Sigmoid colon (tissue), 7 donors: ENCODE results near the gene EPHA10. TPM values are rescaled to one million over a fixed set of nuclear protein-coding genes. Genes with fewer than 3 reads are reported as not detected.

ENCODE experiments used
- DNase-seq: peaks from one replicate; pipeline ENCODE4 v3.0.0-alpha.2; 2019
- H3K27ac ChIP-seq, 4 donors: fragments of 200-600 bp; sonication (generic); one replicate each; pipeline ENCODE4 v1.5.1; 2016 to 2019; ENCODE audit warnings: mild to moderate bottlenecking in 1 of 4
- H3K27me3 ChIP-seq, 3 donors: fragments of 200-600 bp; sonication (generic); one replicate each; pipeline ENCODE4 v1.5.1; 2019; ENCODE audit warnings: mild to moderate bottlenecking in 1 of 3
- H3K36me3 ChIP-seq, 4 donors: fragments of 200-600 bp; sonication (generic); one replicate each; pipeline ENCODE4 v1.5.1; 2016 to 2019
- H3K4me1 ChIP-seq, 4 donors: fragments of 200-600 bp; sonication (generic); one replicate each; pipeline ENCODE4 v1.5.1; 2017 to 2019
- H3K4me3 ChIP-seq, 4 donors: fragments of 200-600 bp; sonication (generic); one replicate each; pipeline ENCODE4 v1.5.1; 2017 to 2019; ENCODE audit warnings: mild to moderate bottlenecking in 2 of 4, moderate library complexity in 1 of 4
- H3K9me3 ChIP-seq, 4 donors: fragments of 200-600 bp in 3 of 4; sonication (generic) in 3 of 4; one replicate each; pipeline versions ENCODE4 v1.5.1 to v1.6.1; 2013 to 2019
- CTCF ChIP-seq, 4 experiments: fragments of 450-650 bp in 3 of 4; fragments of 200-600 bp in 1 of 4; IDR thresholded peaks; one replicate each; pipeline ENCODE4 v1.5.1; 2016 to 2019; ENCODE audit warnings: antibody characterized with exemption in 4 of 4, mild to moderate bottlenecking in 3 of 4, moderate library complexity in 2 of 4
- EP300 ChIP-seq, 4 donors: sonication (generic); formaldehyde crosslinking; IDR thresholded peaks; one replicate each; pipeline ENCODE4 v1.6.1; 2017; ENCODE audit warnings: antibody characterized with exemption in 4 of 4
- POLR2A ChIP-seq, 2 donors: fragments of 450-650 bp; IDR thresholded peaks; one replicate each; pipeline ENCODE4 v1.6.1; 2016; ENCODE audit warnings: antibody characterized with exemption in 2 of 2, mild to moderate bottlenecking in 2 of 2, moderate library complexity in 2 of 2
- POLR2AphosphoS5 ChIP-seq, 4 donors: sonication (generic); formaldehyde crosslinking; IDR thresholded peaks; one replicate each; pipeline ENCODE4 v1.6.1; 2017; ENCODE audit warnings: antibody characterized with exemption in 4 of 4
- WGBS, 2 donors: extraction: QIAGEN DNeasy Blood & Tissue Kit; methylation state at CpG; one replicate each; pipeline ENCODE4 v1.1.7; 2013; 5-methylcytosine and 5-hydroxymethylcytosine counted together
- intact Hi-C: fragments of 100-400 bp; cut with DNase I; formaldehyde crosslinking; loops from one replicate; pipeline ENCODE4 v1.15.1; 2023
- polyA plus RNA-seq, 3 donors: library from polyadenylated mRNA; stranded (reverse); fragments of 200-250 nt; gene quantifications; one replicate each; pipeline ENCODE4 v1.2.3, GENCODE V29; 2013
- total RNA-seq, 4 donors: library from RNA; depleted of rRNA; stranded (reverse); fragments of >200 nt; gene quantifications; one replicate each; pipeline ENCODE4 v1.1.0, GENCODE V29; 2016
- donor health status: healthy with polysubstance abuse.
- donor health status: Bipolar disorder and iron deficiency.
- donor health status: healthy.

EPHA10 gene
- total and polyA plus RNA-seq, 7 donors = 0.14 to 33.3 (median 0.83) TPM

GRCh38 chr1:37705399-37705798, 59.5 kb downstream of the EPHA10 start:
- H3K36me3 ChIP-seq = no peaks in the 10 kb centered on the region
- H3K27ac ChIP-seq = peak overlapping the region in 1 of 4 donors; percentile 12
- WGBS, 2 donors = 91 to 93% methylated on average over 8 of the region's 8 CpGs

GRCh38 chr1:37704966-37705365, 60.0 kb downstream of the EPHA10 start:
- Histone ChIP-seq H3K4me1 (no peaks in the 10 kb centered on the region), H3K36me3 (no peaks in the 10 kb centered on the region), H3K27me3 (no peaks in the 10 kb centered on the region), H3K27ac (peak overlapping the region in 1 of 4 donors; percentile 12), H3K4me3 (no peak overlapping the region), H3K9me3 (no peaks in the 10 kb centered on the region)
- intact Hi-C loops = no loop called here
- no peak for TF ChIP-seq CTCF (IDR thresholded peaks at IDR 0.05)
- TF ChIP-seq EP300 (IDR thresholded peaks at IDR 0.05) = no peak
- TF ChIP-seq POLR2AphosphoS5 (IDR thresholded peaks at IDR 0.05) = no peak
- TF ChIP-seq POLR2A (IDR thresholded peaks at IDR 0.05) = no peak
- no peak for DNase-seq
- WGBS, 2 donors = 83 to 88% methylated on average over 3 of the region's 3 CpGs

More at GRCh38 chr1:37705399-37705798, 59.5 kb downstream of the EPHA10 start:
- no peaks in the 10 kb centered on the region for H3K27me3 ChIP-seq
- H3K9me3 ChIP-seq = no peaks in the 10 kb centered on the region
- TF ChIP-seq EP300 (IDR thresholded peaks at IDR 0.05) (no peak), POLR2A (IDR thresholded peaks at IDR 0.05) (no peak), POLR2AphosphoS5 (IDR thresholded peaks at IDR 0.05) (no peak), CTCF (IDR thresholded peaks at IDR 0.05) (no peak)
- H3K4me1 ChIP-seq = no peaks in the 10 kb centered on the region
- no peak overlapping the region for H3K4me3 ChIP-seq
- DNase-seq = no peak
- intact Hi-C loops = no loop called here

- no peaks in the 10 kb centered on the region for H3K27me3 ChIP-seq
- DNase-seq = no peak
- no peak overlapping the region for H3K4me3 ChIP-seq
- TF ChIP-seq POLR2AphosphoS5 (IDR thresholded peaks at IDR 0.05) = no peak
- no peak for TF ChIP-seq CTCF (IDR thresholded peaks at IDR 0.05)
- no peak for TF ChIP-seq POLR2A (IDR thresholded peaks at IDR 0.05)
- TF ChIP-seq EP300 (IDR thresholded peaks at IDR 0.05) = no peak
- H3K4me1 ChIP-seq = no peaks in the 10 kb centered on the region
- WGBS, 2 donors = 97 to 98% methylated on average over 14 of the region's 14 CpGs
- no peak overlapping the region for H3K27ac ChIP-seq
- H3K9me3 ChIP-seq = no peaks in the 10 kb centered on the region
- intact Hi-C loops = no loop called here
- H3K36me3 ChIP-seq = no peaks in the 10 kb centered on the region
Measured at GRCh38 chr1:37703061-37703460, 61.9 kb downstream of the EPHA10 start.

- WGBS, 2 donors = 48 to 73% methylated on average over 2 of the region's 2 CpGs
- TF ChIP-seq POLR2A (IDR thresholded peaks at IDR 0.05) (no peak), EP300 (IDR thresholded peaks at IDR 0.05) (no peak), POLR2AphosphoS5 (IDR thresholded peaks at IDR 0.05) (no peak), CTCF (IDR thresholded peaks at IDR 0.05) (no peak)
Measured at GRCh38 chr1:37701051-37701450, 63.9 kb downstream of the EPHA10 start.

GRCh38 chr1:37699147-37699546, 65.8 kb downstream of the EPHA10 start:
- no peak for TF ChIP-seq EP300 (IDR thresholded peaks at IDR 0.05)
- TF ChIP-seq CTCF (IDR thresholded peaks at IDR 0.05) = no peak
- no peak for TF ChIP-seq POLR2AphosphoS5 (IDR thresholded peaks at IDR 0.05)
- no peak for TF ChIP-seq POLR2A (IDR thresholded peaks at IDR 0.05)
- no peaks in the 10 kb centered on the region for H3K27me3 ChIP-seq
- no peak for DNase-seq
- intact Hi-C loops = loop anchor here (10.0 kb wide), 1 partner anchor 246 kb away; the partner anchor contains the start of gene INPP5B
- no peak overlapping the region for H3K4me3 ChIP-seq
- no peaks in the 10 kb centered on the region for H3K4me1 ChIP-seq
- no peak overlapping the region for H3K27ac ChIP-seq
- WGBS, 2 donors = 88 to 95% methylated on average over 7 of the region's 7 CpGs
- H3K36me3 ChIP-seq = no peaks in the 10 kb centered on the region
- H3K9me3 ChIP-seq = no peaks in the 10 kb centered on the region

More at GRCh38 chr1:37701051-37701450, 63.9 kb downstream of the EPHA10 start:
- Histone ChIP-seq H3K27ac (no peak overlapping the region), H3K4me1 (no peaks in the 10 kb centered on the region), H3K9me3 (no peaks in the 10 kb centered on the region), H3K27me3 (no peaks in the 10 kb centered on the region), H3K4me3 (no peak overlapping the region), H3K36me3 (no peaks in the 10 kb centered on the region)
- intact Hi-C loops = no loop called here
- peak; percentile 4 for DNase-seq
